ENCODE results near the gene BRD1. TPM values are rescaled to one million over a fixed set of nuclear protein-coding genes. Genes with fewer than 3 reads are reported as not detected.

The BRD1 gene
- total and polyA plus RNA-seq, 3 donors from 2014 or later = 113 to 122 (median 114) TPM

DNA sequence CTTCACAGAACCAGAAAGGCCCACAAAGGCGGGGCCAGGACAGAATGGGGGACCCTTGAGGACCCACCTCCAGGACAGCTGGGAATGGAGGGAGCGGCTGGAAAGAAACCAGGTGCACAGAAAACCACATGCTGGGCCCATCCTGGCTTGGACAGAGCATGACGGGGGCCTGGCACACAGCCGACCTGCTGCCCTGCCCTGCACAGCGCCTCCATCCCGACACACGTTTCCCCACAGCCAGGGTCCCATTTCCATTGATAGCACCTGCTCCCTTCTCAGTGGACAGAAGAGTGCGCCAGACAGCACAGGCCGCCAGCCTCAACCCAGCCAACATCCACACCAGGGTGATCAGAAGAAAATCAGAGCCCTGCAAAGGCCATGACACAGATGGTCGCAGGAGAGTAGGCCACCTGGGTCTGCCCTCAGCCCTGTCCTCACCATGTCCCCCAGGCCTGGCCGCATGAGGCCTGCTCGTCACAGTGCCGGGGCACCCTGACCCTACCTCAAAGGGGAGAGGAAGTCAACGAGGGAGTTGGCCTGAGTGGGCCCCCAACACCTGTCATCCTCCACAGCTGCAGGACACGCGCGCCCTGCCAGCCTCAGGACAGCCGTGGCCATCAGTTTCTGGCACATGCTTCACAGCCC lies 28.1 kb downstream of the BRD1 start:
- 82 to 89% methylated on average over 5 to 18 of the region's 18 CpGs for WGBS, 2 donors
- no peaks in the 10 kb centered on the region for H3K9me3 ChIP-seq
- no peak overlapping the region for H3K27ac ChIP-seq
- no peak for DNase-seq
- H3K4me3 ChIP-seq = no peak overlapping the region
- intact Hi-C loops (cut with DNase I; ENCODE audit: low total_unique reads) = no loop called here
- no peaks in the 10 kb centered on the region for H3K27me3 ChIP-seq
- no peak for TF ChIP-seq POLR2A (IDR thresholded peaks at IDR 0.05)
- TF ChIP-seq CTCF (IDR thresholded peaks at IDR 0.05) = no peak
- H3K4me1 ChIP-seq = no peaks in the 10 kb centered on the region
- no peaks in the 10 kb centered on the region for H3K36me3 ChIP-seq (ENCODE audit: low read depth, missing control alignments)

GRCh38 chr22:49798486-49799151 lies 29.1 kb downstream of the BRD1 start:
- 95% methylated on average over 8 to 37 of the region's 37 CpGs for WGBS, 2 donors
- no peak for DNase-seq
- Histone ChIP-seq H3K27me3 (no peaks in the 10 kb centered on the region), H3K4me3 (no peak overlapping the region), H3K9me3 (no peaks in the 10 kb centered on the region), H3K4me1 (no peaks in the 10 kb centered on the region), H3K27ac (no peak overlapping the region), H3K36me3 (ENCODE audit: low read depth, missing control alignments) (no peaks in the 10 kb centered on the region)
- intact Hi-C loops (cut with DNase I; ENCODE audit: low total_unique reads) = no loop called here
- TF ChIP-seq CTCF (IDR thresholded peaks at IDR 0.05) (no peak), POLR2A (IDR thresholded peaks at IDR 0.05) (no peak)

GRCh38 chr22:49797706-49798105 lies 30.0 kb downstream of the BRD1 start:
- Histone ChIP-seq H3K27me3 (no peaks in the 10 kb centered on the region), H3K27ac (no peak overlapping the region), H3K4me3 (no peak overlapping the region), H3K4me1 (peaks cover 7% of the 10 kb centered on the region), H3K36me3 (ENCODE audit: low read depth, missing control alignments) (no peaks in the 10 kb centered on the region), H3K9me3 (no peaks in the 10 kb centered on the region)
- intact Hi-C loops (cut with DNase I; ENCODE audit: low total_unique reads) = no loop called here
- TF ChIP-seq POLR2A (IDR thresholded peaks at IDR 0.05) (no peak), CTCF (IDR thresholded peaks at IDR 0.05) (no peak)
- WGBS, 2 donors = 92 to 93% methylated on average over 22 of the region's 22 CpGs
- no peak for DNase-seq

- Histone ChIP-seq H3K27ac (no peak overlapping the region), H3K36me3 (ENCODE audit: low read depth, missing control alignments) (no peaks in the 10 kb centered on the region), H3K9me3 (no peaks in the 10 kb centered on the region), H3K4me1 (peaks cover 9% of the 10 kb centered on the region), H3K27me3 (no peaks in the 10 kb centered on the region), H3K4me3 (no peak overlapping the region)
- WGBS, 2 donors = 97% methylated on average over 25 of the region's 25 CpGs
- intact Hi-C loops (cut with DNase I; ENCODE audit: low total_unique reads) = no loop called here
- TF ChIP-seq CTCF (IDR thresholded peaks at IDR 0.05) (no peak), POLR2A (IDR thresholded peaks at IDR 0.05) (no peak)
- no peak for DNase-seq
These were observed 30.9 kb downstream of the BRD1 start for GRCh38 chr22:49796596-49797270.
